ENCODE data around the gene CD7. TPM values are rescaled to one million over a fixed set of nuclear protein-coding genes. Genes with fewer than 3 reads are reported as not detected.
A peak's percentile ranks its signal among the peaks of the same experiment; 100 is the strongest.

The CD7 gene
- total RNA-seq, 1 experiment from 2014 or later: 0.93 TPM

DNA sequence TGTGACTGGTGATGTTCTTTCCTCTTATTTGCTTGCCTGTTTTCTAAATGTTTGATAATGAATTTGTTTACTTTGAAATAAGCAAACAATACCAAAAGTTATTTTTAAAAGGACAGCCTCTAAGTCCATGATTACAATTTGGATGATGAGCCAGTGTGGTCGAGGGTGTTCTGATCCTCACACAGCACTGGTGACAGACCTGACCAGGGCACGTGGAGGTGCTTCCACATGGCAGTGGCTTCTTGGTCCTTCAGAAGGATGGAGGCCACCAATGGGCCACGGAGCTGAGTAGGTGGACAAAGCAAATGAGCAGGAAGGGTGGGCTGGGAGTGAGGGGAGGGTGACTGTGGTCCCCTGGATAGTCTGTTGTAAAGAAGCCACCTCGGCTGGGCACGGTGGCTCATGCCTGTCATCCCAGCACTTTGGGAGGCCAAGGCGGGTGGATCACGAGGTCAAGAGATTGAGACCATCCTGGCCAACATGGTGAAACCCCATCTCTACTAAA lies 37.4 kb upstream of the CD7 start:
- TF ChIP-seq, protein P1, sequence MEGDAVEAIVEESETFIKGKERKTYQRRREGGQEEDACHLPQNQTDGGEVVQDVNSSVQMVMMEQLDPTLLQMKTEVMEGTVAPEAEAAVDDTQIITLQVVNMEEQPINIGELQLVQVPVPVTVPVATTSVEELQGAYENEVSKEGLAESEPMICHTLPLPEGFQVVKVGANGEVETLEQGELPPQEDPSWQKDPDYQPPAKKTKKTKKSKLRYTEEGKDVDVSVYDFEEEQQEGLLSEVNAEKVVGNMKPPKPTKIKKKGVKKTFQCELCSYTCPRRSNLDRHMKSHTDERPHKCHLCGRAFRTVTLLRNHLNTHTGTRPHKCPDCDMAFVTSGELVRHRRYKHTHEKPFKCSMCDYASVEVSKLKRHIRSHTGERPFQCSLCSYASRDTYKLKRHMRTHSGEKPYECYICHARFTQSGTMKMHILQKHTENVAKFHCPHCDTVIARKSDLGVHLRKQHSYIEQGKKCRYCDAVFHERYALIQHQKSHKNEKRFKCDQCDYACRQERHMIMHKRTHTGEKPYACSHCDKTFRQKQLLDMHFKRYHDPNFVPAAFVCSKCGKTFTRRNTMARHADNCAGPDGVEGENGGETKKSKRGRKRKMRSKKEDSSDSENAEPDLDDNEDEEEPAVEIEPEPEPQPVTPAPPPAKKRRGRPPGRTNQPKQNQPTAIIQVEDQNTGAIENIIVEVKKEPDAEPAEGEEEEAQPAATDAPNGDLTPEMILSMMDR (IDR thresholded peaks at IDR 0.05; ENCODE audit: insufficient read depth in 1 of 2, low read depth in 1 of 2, low read length in 1 of 2, severe bottlenecking in 1 of 2, unreplicated experiment in 1 of 2): no peak
- no peak overlapping the region for H3K4me3 ChIP-seq (ENCODE audit: low read depth, low read length)
- Mint-ChIP-seq H3K4me1 (ENCODE audit: low read depth, unreplicated experiment) (peaks cover 26% of the 10 kb centered on the region), H3K36me3 (ENCODE audit: insufficient read depth, unreplicated experiment) (peaks cover 13% of the 10 kb centered on the region), H3K27me3 (ENCODE audit: insufficient read depth, unreplicated experiment) (no peaks in the 10 kb centered on the region), H3K4me3 (ENCODE audit: unreplicated experiment) (no peak overlapping the region), H3K9me3 (ENCODE audit: unreplicated experiment) (no peaks in the 10 kb centered on the region), H3K27ac (ENCODE audit: unreplicated experiment) (no peak overlapping the region)
- H3K36me3 ChIP-seq (ENCODE audit: control insufficient read depth, insufficient read depth, low read length): no peaks in the 10 kb centered on the region
- intact Hi-C loops (cut with micrococcal nuclease; ENCODE audit: unreplicated experiment): loop anchor here (5.0 kb wide), 4 partner anchors 42 to 197 kb away; no protein-coding TSS in a partner anchor
- POLR2A ChIA-PET: no interaction called here
- CTCF ChIA-PET: no interaction called here
- no TSS peak for BruUV-seq (replicated peaks)
- no peaks in the 10 kb centered on the region for H3K27me3 ChIP-seq (replicated peaks; ENCODE audit: control insufficient read depth, insufficient read depth, low read length)
- no peak for DNase-seq
- H3K4me1 ChIP-seq: peaks cover 35% of the 10 kb centered on the region
- no peaks in the 10 kb centered on the region for H3K9me3 ChIP-seq

DNA sequence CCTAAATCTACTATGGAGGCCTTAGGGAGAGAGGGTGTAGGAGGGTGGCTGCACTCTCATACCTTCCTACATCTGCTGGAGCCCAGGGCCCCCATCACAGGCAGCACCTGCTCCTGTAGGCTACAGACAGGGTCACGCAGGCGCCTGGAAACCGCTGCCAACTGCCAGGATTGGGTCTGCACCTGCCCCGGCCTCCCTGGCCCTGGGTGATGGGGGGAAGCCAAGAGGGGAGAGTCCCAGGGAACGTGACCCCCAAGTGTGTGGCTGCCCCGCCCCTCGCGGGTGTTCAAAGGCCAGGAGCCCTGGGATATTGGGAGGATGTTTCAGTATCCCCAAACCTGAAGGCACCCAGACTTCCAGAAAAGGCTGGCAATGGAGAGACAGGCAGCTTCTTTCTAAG lies 36.1 kb upstream of the CD7 start:
- no TSS peak for BruUV-seq (replicated peaks)
- H3K4me3 Mint-ChIP-seq (ENCODE audit: unreplicated experiment): no peak overlapping the region
- peaks cover 13% of the 10 kb centered on the region for H3K36me3 Mint-ChIP-seq (ENCODE audit: insufficient read depth, unreplicated experiment)
- CTCF ChIA-PET: interaction anchor here (0.7 kb wide), 1 partner anchor 845 kb away, joined by 7 read pairs; no protein-coding TSS in a partner anchor
- H3K4me3 ChIP-seq (ENCODE audit: low read depth, low read length): no peak overlapping the region
- intact Hi-C loops (cut with micrococcal nuclease; ENCODE audit: unreplicated experiment): loop anchor here (5.0 kb wide), 4 partner anchors 44 to 199 kb away; no protein-coding TSS in a partner anchor
- peaks cover 33% of the 10 kb centered on the region for H3K4me1 Mint-ChIP-seq (ENCODE audit: low read depth, unreplicated experiment)
- H3K9me3 Mint-ChIP-seq (ENCODE audit: unreplicated experiment): no peaks in the 10 kb centered on the region
- TF ChIP-seq, protein P1 (IDR thresholded peaks at IDR 0.05; ENCODE audit: insufficient read depth in 1 of 2, low read depth in 1 of 2, low read length in 1 of 2, severe bottlenecking in 1 of 2, unreplicated experiment in 1 of 2): no peak
- no peak for DNase-seq
- no peak overlapping the region for H3K27ac Mint-ChIP-seq (ENCODE audit: unreplicated experiment)
- H3K36me3 ChIP-seq (ENCODE audit: control insufficient read depth, insufficient read depth, low read length): no peaks in the 10 kb centered on the region
- H3K9me3 ChIP-seq: no peaks in the 10 kb centered on the region
- H3K27me3 Mint-ChIP-seq (ENCODE audit: insufficient read depth, unreplicated experiment): no peaks in the 10 kb centered on the region
- H3K4me1 ChIP-seq: peaks cover 33% of the 10 kb centered on the region
- POLR2A ChIA-PET: no interaction called here
- no peaks in the 10 kb centered on the region for H3K27me3 ChIP-seq (replicated peaks; ENCODE audit: control insufficient read depth, insufficient read depth, low read length)

DNA sequence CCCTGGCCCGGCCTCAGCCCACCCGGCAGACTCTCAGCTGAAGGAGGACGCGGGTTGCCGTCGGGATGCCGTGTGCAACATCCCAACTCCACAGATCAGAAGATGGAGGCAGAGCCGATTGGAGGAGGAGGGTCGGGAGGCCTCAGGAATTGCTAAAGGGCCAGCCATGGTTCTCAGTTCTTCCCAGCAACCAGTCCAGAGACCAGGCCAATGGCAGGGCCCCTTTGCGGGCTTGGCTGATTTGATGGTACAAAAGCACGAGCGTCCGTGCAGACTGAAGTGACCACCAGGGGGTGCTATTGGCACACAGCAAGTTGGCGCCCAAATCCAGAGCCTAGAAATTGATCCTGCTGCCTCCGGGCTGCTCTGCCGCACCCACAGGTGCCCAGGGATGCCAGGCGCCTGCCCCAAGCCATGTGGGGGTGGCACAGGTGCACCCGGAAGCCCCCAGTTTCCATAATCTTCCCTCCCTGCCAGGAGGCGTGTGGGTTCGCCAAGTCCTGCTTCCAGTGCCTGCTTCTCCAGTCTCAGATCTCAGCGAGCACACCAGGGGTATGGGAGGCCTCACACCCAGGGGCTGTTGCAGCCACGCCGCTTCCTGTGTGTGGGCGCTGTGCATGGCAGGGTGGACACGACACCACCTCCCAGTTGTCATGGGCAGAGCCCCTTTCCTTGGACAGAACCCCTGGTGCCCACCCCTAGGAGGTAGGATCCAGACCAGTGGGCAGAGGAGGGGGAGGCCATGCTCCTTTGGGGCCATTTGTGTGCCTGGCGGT lies 34.5 kb upstream of the CD7 start:
- no TSS peak for BruUV-seq (replicated peaks)
- no peaks in the 10 kb centered on the region for H3K9me3 ChIP-seq
- no peaks in the 10 kb centered on the region for H3K9me3 Mint-ChIP-seq (ENCODE audit: unreplicated experiment)
- peak; percentile 83 to 89 for DNase-seq
- peaks cover 23% of the 10 kb centered on the region for H3K4me1 Mint-ChIP-seq (ENCODE audit: low read depth, unreplicated experiment)
- H3K27me3 ChIP-seq (replicated peaks; ENCODE audit: control insufficient read depth, insufficient read depth, low read length): no peaks in the 10 kb centered on the region
- CTCF ChIA-PET: interaction anchor here (0.6 to 0.8 kb wide), 2 partner anchors 11 to 131 kb away, joined by 3 to 4 read pairs; no protein-coding TSS in a partner anchor
- H3K36me3 ChIP-seq (ENCODE audit: control insufficient read depth, insufficient read depth, low read length): no peaks in the 10 kb centered on the region
- no peak overlapping the region for H3K27ac Mint-ChIP-seq (ENCODE audit: unreplicated experiment)
- H3K4me1 ChIP-seq: peaks cover 22% of the 10 kb centered on the region
- POLR2A ChIA-PET: no interaction called here
- peaks cover 13% of the 10 kb centered on the region for H3K36me3 Mint-ChIP-seq (ENCODE audit: insufficient read depth, unreplicated experiment)
- H3K27me3 Mint-ChIP-seq (ENCODE audit: insufficient read depth, unreplicated experiment): no peaks in the 10 kb centered on the region
- no peak overlapping the region for H3K4me3 Mint-ChIP-seq (ENCODE audit: unreplicated experiment)
- TF ChIP-seq, protein P1 (IDR thresholded peaks at IDR 0.05; ENCODE audit: insufficient read depth in 1 of 2, low read depth in 1 of 2, low read length in 1 of 2, severe bottlenecking in 1 of 2, unreplicated experiment in 1 of 2): peak; percentile 95 to 97
- intact Hi-C loops (cut with micrococcal nuclease; ENCODE audit: unreplicated experiment): loop anchor here (5.0 kb wide), 4 partner anchors 45 to 200 kb away; no protein-coding TSS in a partner anchor
- no peak overlapping the region for H3K4me3 ChIP-seq (ENCODE audit: low read depth, low read length)
